ENCODE results near the gene CPHXL.

CPHXL gene

DNA sequence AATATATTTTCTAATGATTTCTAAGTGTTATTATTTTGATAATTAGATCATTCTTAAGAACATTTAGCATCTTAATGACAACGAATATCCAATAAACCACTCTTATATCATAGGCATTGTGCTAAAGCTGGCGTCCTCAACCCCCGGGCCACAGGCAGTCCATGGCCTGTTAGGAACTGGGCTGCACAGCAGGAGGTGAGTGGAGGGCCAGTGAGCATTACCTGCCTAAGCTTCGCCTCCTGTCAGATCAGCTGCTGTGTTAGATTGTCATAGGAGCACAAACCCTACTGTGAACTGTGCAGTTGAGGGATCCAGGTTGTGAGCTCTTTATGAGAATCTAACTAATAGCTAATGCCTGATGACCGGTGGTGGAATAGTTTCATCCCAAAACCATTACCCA is 28.7 kb downstream of the CPHXL start:
- no peak for ATAC-seq

DNA sequence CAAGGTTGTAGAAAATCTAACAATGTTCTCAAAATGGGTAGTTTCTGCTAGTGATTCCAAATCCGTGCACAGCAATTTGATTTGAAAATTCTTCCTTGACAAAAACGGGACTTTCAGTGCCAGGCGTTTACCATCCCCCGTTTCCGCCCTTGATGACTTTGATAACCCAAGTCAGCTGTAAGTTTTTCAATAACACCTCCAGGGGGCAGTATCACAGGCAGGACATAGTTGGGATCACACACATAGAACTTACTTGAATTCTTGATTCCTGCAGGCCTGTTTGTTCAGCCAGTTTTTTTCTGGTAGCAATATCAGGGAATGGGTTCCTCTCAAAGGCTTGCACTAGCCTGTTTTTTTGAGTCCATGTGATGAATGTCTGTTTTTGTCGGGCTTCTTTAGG is 30.6 kb downstream of the CPHXL start:
- ATAC-seq = no peak

DNA sequence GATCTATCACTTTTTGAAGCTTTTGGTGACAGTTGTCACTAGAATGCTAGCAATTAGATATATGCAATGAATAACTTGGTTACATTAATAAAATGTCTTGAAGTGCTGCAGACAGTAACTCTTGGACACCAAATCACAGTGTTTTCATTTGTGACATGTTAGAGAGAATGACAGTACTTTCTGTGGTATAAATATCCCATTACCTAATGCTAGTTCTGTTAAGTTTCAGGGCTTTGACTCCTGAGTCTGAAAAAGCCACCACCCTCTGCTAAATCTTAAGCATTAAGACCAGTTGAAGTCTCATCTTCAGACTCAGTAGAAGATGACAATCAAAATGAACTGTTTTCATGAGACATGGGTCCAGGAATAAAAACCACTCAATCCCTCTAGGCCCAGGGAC is 38.9 kb downstream of the CPHXL start:
- no peak for ATAC-seq

DNA sequence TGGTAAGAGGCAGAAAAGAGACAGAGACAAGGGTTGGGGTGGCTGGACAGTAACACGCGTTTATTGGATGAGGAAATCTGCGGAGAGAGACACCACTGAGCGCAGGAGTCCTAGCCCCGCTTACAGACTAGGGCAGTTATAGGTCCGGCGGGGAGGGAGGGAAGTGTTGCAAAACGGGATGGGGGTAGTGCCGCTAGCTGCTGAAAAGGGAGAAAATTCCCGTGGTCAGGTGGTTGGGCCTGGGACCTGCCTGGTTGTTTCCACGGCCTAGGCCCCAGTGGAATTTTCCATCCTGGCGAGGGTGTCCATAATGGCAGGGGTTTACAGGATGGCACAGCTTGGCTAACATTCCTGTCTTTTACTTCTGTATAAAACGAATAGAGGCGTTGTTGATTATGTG is 44.0 kb downstream of the CPHXL start:
- ATAC-seq = no peak

DNA sequence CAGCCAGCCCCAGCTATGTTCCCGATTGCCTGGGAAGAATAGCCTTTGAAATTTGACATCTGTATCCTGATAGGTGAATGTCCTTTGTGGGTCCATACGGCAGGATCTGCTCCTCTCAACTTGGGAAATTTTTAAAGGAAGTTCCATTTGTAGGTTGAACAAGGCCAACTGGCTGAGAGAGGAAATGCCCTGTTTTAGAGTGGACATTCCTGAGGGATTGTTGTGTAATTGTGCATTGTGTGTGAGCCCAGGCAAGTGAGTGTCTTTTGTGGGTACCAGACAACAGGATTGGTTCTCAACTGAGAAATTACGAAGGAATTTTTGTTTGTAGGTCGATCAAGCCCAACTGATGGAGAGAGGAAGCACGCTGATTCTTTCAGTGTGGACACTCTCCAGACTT is 46.9 kb downstream of the CPHXL start:
- no peak for ATAC-seq

DNA sequence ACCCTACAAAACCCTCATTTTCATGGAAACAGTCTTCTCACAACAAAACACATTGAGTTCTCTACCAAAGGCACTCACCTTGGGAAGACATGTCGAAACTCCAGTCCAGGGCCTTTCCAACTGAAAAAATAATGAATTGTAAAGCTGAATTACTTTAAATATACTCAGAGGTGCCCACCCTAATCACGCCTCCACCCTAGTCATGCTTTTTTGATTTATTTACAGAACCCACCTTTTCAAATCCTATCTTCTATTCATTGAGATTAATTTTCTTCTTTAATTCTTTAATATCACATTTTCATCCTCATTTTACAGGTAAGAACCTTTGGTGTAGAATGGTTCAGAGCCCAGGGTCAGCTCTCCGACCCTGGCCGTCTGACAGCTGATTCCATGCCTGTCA is 49.4 kb downstream of the CPHXL start, which contains the start of gene CPHXL2:
Gene CPHXL2, minus strand, starts transcription at position 101 of the 400 bp plus-strand sequence. Its CDS starts 10 bp downstream, at position 91.
- no peak for ATAC-seq

DNA sequence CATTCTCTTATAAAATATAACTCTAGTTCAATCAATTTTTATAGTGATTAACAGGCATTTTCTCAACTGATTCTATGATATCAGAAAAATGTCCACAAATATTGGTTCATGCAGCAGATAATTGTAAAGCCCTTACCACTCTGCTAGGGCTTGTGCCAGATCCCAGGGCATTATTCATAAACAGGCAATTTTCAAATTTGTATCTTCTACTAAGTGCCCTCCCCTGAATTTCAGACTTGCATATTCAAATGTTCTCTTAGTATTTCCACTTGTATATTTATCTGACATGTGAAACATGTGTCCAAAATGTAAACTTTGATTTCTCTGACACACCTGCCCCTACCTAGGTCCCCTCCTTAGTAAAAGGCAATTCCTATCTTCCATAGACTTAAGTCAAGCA is 58.8 kb downstream of the CPHXL start:
- no peak for ATAC-seq
